SK-N-SH treated with all-trans-retinoic acid at 6 μM for 48 hours (cell line): ENCODE measurements around the gene IDH3G.

ENCODE experiments used
- ATAC-seq: fragments of 200-7000 bp; cut with Tn5 transposase; 3 replicates; pipeline ENCODE4 v1.9.1; 2020; ENCODE audit warnings: mild to moderate bottlenecking, moderate library complexity
- ARNTL ChIP-seq: fragments of 450-650 bp; formaldehyde crosslinking; IDR thresholded peaks from 2 replicates; pipeline ENCODE4 v1.5.0; 2020; ENCODE audit warnings: low read depth, mild to moderate bottlenecking, moderate library complexity, borderline replicate concordance
- BACH2 ChIP-seq: fragments of 250-450 bp; sonication (Bioruptor Pico); IDR thresholded peaks from 2 replicates; pipeline ENCODE4 v1.9.0; 2021; ENCODE audit warnings: mild to moderate bottlenecking, borderline replicate concordance
- ESRRG ChIP-seq: fragments of 250-450 bp; sonication (Bioruptor Pico); IDR thresholded peaks from 2 replicates; pipeline ENCODE4 v1.6.1; 2021; ENCODE audit warnings: mild to moderate bottlenecking
- GLIS3 ChIP-seq: fragments of 250-450 bp; sonication (Bioruptor Pico); IDR thresholded peaks from 2 replicates; pipeline ENCODE4 v1.5.0; 2020; ENCODE audit warnings: mild to moderate bottlenecking, moderate library complexity
- ISL1 ChIP-seq: fragments of 250-450 bp; sonication (Bioruptor Pico); IDR thresholded peaks from 2 replicates; pipeline ENCODE4 v2.1.2; 2022; ENCODE audit warnings: mild to moderate bottlenecking, moderate library complexity
- OSR1 ChIP-seq: fragments of 250-450 bp; sonication (Bioruptor Pico); IDR thresholded peaks from 2 replicates; pipeline ENCODE4 v1.8.0; 2022; ENCODE audit warnings: moderate library complexity, mild to moderate bottlenecking, inconsistent platforms
- PPARA ChIP-seq: fragments of 250-450 bp; sonication (Bioruptor Pico); IDR thresholded peaks from 2 replicates; pipeline ENCODE4 v1.5.0; 2020; ENCODE audit warnings: mild to moderate bottlenecking, borderline replicate concordance
- RARB ChIP-seq: fragments of 250-450 bp; sonication (Bioruptor Pico); IDR thresholded peaks from 2 replicates; pipeline ENCODE4 v1.8.0; 2021; ENCODE audit warnings: mild to moderate bottlenecking, moderate library complexity
- SNAI2 ChIP-seq: fragments of 250-450 bp; sonication (Bioruptor Pico); IDR thresholded peaks from 2 replicates; pipeline ENCODE4 v1.5.0; 2020; ENCODE audit warnings: mild to moderate bottlenecking, moderate library complexity
- TCF4 ChIP-seq: fragments of 250-450 bp; sonication (Bioruptor Pico); IDR thresholded peaks from 2 replicates; pipeline ENCODE4 v1.8.0; 2021; ENCODE audit warnings: mild to moderate bottlenecking, moderate library complexity, borderline replicate concordance
- TOX ChIP-seq: fragments of 250-450 bp; sonication (Bioruptor Pico); IDR thresholded peaks from 2 replicates; pipeline ENCODE4 v1.8.0; 2021; ENCODE audit warnings: mild to moderate bottlenecking, moderate library complexity, borderline replicate concordance
- ZC3H10 ChIP-seq: fragments of 250-450 bp; sonication (Bioruptor Pico); IDR thresholded peaks from 2 replicates; pipeline ENCODE4 v1.5.1; 2021; ENCODE audit warnings: mild to moderate bottlenecking, moderate library complexity
- ZFP3 ChIP-seq: fragments of 250-450 bp; sonication (Bioruptor Pico); IDR thresholded peaks from 2 replicates; pipeline ENCODE4 v1.5.0; 2020; ENCODE audit warnings: mild to moderate bottlenecking, moderate library complexity
- ZFP30 ChIP-seq: fragments of 450-650 bp; formaldehyde crosslinking; IDR thresholded peaks from 2 replicates; pipeline ENCODE4 v1.5.0; 2022; ENCODE audit warnings: mild to moderate bottlenecking, moderate library complexity
- ZNF565 ChIP-seq: fragments of 450-650 bp; formaldehyde crosslinking; conservative IDR thresholded peaks from 2 replicates; pipeline ENCODE4 v1.5.0; 2020; ENCODE audit warnings: low read depth, mild to moderate bottlenecking, moderate library complexity
- ZNF8 ChIP-seq: fragments of 450-650 bp; formaldehyde crosslinking; IDR thresholded peaks from 2 replicates; pipeline ENCODE4 v1.5.0; 2020; ENCODE audit warnings: mild to moderate bottlenecking, moderate library complexity
- TF ChIP-seq, protein P1 (sequence below): fragments of 250-450 bp; sonication (Bioruptor Pico); IDR thresholded peaks from 2 replicates; pipeline ENCODE4 v1.5.0; 2020; ENCODE audit warnings: mild to moderate bottlenecking, moderate library complexity
- TF ChIP-seq, protein P2 (sequence below): fragments of 250-450 bp; sonication (Bioruptor Pico); IDR thresholded peaks from 2 replicates; pipeline ENCODE4 v1.8.0; 2020; ENCODE audit warnings: mild to moderate bottlenecking, moderate library complexity, borderline replicate concordance
- TF ChIP-seq, protein P3 (sequence below): fragments of 250-450 bp; sonication (Bioruptor Pico); IDR thresholded peaks from 2 replicates; pipeline ENCODE4 v1.8.0; 2021; ENCODE audit warnings: low read depth, mild to moderate bottlenecking, moderate library complexity, borderline replicate concordance
- TF ChIP-seq, protein P4 (sequence below): fragments of 250-450 bp; sonication (Bioruptor Pico); IDR thresholded peaks from 2 replicates; pipeline ENCODE4 v1.5.1; 2021; ENCODE audit warnings: mild to moderate bottlenecking, moderate library complexity
- TF ChIP-seq, protein P5 (sequence below): fragments of 250-450 bp; sonication (Bioruptor Pico); IDR thresholded peaks from 2 replicates; pipeline ENCODE4 v1.5.1; 2020; ENCODE audit warnings: low read depth, mild to moderate bottlenecking, moderate library complexity

Gene IDH3G

GRCh38 chrX:153783378-153784013 lies 10.7 kb downstream of the IDH3G start:
- ATAC-seq = no peak
- TF ChIP-seq, protein P1, sequence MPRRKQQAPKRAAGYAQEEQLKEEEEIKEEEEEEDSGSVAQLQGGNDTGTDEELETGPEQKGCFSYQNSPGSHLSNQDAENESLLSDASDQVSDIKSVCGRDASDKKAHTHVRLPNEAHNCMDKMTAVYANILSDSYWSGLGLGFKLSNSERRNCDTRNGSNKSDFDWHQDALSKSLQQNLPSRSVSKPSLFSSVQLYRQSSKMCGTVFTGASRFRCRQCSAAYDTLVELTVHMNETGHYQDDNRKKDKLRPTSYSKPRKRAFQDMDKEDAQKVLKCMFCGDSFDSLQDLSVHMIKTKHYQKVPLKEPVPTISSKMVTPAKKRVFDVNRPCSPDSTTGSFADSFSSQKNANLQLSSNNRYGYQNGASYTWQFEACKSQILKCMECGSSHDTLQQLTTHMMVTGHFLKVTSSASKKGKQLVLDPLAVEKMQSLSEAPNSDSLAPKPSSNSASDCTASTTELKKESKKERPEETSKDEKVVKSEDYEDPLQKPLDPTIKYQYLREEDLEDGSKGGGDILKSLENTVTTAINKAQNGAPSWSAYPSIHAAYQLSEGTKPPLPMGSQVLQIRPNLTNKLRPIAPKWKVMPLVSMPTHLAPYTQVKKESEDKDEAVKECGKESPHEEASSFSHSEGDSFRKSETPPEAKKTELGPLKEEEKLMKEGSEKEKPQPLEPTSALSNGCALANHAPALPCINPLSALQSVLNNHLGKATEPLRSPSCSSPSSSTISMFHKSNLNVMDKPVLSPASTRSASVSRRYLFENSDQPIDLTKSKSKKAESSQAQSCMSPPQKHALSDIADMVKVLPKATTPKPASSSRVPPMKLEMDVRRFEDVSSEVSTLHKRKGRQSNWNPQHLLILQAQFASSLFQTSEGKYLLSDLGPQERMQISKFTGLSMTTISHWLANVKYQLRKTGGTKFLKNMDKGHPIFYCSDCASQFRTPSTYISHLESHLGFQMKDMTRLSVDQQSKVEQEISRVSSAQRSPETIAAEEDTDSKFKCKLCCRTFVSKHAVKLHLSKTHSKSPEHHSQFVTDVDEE (CRISPR knock-in tag) = no peak
- TF ChIP-seq RARB (CRISPR knock-in tag) = no peak
- TF ChIP-seq ZNF565 (CRISPR knock-in tag) = no peak
- TF ChIP-seq TOX (CRISPR knock-in tag) = no peak
- no peak for TF ChIP-seq ZNF8
- no peak for TF ChIP-seq GLIS3 (CRISPR knock-in tag)
- no peak for TF ChIP-seq ARNTL
- no peak for TF ChIP-seq TCF4 (CRISPR knock-in tag)
- TF ChIP-seq, protein P2, sequence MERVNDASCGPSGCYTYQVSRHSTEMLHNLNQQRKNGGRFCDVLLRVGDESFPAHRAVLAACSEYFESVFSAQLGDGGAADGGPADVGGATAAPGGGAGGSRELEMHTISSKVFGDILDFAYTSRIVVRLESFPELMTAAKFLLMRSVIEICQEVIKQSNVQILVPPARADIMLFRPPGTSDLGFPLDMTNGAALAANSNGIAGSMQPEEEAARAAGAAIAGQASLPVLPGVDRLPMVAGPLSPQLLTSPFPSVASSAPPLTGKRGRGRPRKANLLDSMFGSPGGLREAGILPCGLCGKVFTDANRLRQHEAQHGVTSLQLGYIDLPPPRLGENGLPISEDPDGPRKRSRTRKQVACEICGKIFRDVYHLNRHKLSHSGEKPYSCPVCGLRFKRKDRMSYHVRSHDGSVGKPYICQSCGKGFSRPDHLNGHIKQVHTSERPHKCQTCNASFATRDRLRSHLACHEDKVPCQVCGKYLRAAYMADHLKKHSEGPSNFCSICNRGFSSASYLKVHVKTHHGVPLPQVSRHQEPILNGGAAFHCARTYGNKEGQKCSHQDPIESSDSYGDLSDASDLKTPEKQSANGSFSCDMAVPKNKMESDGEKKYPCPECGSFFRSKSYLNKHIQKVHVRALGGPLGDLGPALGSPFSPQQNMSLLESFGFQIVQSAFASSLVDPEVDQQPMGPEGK (CRISPR knock-in tag) = no peak
- TF ChIP-seq ESRRG (CRISPR knock-in tag) = no peak
- TF ChIP-seq ZFP30 = no peak
- no peak for TF ChIP-seq ZC3H10 (CRISPR knock-in tag)
- TF ChIP-seq, protein P3, sequence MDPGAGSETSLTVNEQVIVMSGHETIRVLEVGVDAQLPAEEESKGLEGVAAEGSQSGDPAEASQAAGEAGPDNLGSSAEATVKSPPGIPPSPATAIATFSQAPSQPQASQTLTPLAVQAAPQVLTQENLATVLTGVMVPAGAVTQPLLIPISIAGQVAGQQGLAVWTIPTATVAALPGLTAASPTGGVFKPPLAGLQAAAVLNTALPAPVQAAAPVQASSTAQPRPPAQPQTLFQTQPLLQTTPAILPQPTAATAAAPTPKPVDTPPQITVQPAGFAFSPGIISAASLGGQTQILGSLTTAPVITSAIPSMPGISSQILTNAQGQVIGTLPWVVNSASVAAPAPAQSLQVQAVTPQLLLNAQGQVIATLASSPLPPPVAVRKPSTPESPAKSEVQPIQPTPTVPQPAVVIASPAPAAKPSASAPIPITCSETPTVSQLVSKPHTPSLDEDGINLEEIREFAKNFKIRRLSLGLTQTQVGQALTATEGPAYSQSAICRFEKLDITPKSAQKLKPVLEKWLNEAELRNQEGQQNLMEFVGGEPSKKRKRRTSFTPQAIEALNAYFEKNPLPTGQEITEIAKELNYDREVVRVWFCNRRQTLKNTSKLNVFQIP (CRISPR knock-in tag) = no peak
- TF ChIP-seq ISL1 (CRISPR knock-in tag) = no peak
- no peak for TF ChIP-seq OSR1 (CRISPR knock-in tag)
- no peak for TF ChIP-seq BACH2 (CRISPR knock-in tag)
- no peak for TF ChIP-seq PPARA (CRISPR knock-in tag)
- TF ChIP-seq, protein P4, sequence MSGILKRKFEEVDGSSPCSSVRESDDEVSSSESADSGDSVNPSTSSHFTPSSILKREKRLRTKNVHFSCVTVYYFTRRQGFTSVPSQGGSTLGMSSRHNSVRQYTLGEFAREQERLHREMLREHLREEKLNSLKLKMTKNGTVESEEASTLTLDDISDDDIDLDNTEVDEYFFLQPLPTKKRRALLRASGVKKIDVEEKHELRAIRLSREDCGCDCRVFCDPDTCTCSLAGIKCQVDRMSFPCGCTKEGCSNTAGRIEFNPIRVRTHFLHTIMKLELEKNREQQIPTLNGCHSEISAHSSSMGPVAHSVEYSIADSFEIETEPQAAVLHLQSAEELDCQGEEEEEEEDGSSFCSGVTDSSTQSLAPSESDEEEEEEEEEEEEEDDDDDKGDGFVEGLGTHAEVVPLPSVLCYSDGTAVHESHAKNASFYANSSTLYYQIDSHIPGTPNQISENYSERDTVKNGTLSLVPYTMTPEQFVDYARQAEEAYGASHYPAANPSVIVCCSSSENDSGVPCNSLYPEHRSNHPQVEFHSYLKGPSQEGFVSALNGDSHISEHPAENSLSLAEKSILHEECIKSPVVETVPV = no peak

- no peak for ATAC-seq
- TF ChIP-seq, protein P1 (CRISPR knock-in tag) = no peak
- no peak for TF ChIP-seq ISL1 (CRISPR knock-in tag)
- TF ChIP-seq, protein P5, sequence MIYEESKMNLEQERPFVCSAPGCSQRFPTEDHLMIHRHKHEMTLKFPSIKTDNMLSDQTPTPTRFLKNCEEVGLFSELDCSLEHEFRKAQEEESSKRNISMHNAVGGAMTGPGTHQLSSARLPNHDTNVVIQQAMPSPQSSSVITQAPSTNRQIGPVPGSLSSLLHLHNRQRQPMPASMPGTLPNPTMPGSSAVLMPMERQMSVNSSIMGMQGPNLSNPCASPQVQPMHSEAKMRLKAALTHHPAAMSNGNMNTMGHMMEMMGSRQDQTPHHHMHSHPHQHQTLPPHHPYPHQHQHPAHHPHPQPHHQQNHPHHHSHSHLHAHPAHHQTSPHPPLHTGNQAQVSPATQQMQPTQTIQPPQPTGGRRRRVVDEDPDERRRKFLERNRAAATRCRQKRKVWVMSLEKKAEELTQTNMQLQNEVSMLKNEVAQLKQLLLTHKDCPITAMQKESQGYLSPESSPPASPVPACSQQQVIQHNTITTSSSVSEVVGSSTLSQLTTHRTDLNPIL = no peak
- no peak for TF ChIP-seq GLIS3 (CRISPR knock-in tag)
- no peak for TF ChIP-seq ARNTL
- TF ChIP-seq SNAI2 = no peak
- no peak for TF ChIP-seq ZFP3 (CRISPR knock-in tag)
- TF ChIP-seq ZFP30 = no peak
- TF ChIP-seq PPARA (CRISPR knock-in tag) = no peak
- no peak for TF ChIP-seq ZNF8
- TF ChIP-seq TOX (CRISPR knock-in tag) = no peak
- no peak for TF ChIP-seq OSR1 (CRISPR knock-in tag)
- no peak for TF ChIP-seq TCF4 (CRISPR knock-in tag)
- no peak for TF ChIP-seq ESRRG (CRISPR knock-in tag)
- TF ChIP-seq, protein P2 (CRISPR knock-in tag) = no peak
- TF ChIP-seq BACH2 (CRISPR knock-in tag) = no peak
- TF ChIP-seq, protein P4 = no peak
These were observed 11.3 kb downstream of the IDH3G start for GRCh38 chrX:153782871-153783270.
